Activated CD4-positive, alpha-beta T cell treated with anti-CD3 and anti-CD28 coated beads for 24 hours (primary cell): ENCODE data around the gene CWC27.

Experiments used
- DNase-seq, 2 donors: peaks; one replicate each; pipeline ENCODE4 v3.0.0-alpha.2; 2020; ENCODE audit warnings: low read depth in 2 of 2

Gene CWC27, protein sequence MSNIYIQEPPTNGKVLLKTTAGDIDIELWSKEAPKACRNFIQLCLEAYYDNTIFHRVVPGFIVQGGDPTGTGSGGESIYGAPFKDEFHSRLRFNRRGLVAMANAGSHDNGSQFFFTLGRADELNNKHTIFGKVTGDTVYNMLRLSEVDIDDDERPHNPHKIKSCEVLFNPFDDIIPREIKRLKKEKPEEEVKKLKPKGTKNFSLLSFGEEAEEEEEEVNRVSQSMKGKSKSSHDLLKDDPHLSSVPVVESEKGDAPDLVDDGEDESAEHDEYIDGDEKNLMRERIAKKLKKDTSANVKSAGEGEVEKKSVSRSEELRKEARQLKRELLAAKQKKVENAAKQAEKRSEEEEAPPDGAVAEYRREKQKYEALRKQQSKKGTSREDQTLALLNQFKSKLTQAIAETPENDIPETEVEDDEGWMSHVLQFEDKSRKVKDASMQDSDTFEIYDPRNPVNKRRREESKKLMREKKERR

DNA sequence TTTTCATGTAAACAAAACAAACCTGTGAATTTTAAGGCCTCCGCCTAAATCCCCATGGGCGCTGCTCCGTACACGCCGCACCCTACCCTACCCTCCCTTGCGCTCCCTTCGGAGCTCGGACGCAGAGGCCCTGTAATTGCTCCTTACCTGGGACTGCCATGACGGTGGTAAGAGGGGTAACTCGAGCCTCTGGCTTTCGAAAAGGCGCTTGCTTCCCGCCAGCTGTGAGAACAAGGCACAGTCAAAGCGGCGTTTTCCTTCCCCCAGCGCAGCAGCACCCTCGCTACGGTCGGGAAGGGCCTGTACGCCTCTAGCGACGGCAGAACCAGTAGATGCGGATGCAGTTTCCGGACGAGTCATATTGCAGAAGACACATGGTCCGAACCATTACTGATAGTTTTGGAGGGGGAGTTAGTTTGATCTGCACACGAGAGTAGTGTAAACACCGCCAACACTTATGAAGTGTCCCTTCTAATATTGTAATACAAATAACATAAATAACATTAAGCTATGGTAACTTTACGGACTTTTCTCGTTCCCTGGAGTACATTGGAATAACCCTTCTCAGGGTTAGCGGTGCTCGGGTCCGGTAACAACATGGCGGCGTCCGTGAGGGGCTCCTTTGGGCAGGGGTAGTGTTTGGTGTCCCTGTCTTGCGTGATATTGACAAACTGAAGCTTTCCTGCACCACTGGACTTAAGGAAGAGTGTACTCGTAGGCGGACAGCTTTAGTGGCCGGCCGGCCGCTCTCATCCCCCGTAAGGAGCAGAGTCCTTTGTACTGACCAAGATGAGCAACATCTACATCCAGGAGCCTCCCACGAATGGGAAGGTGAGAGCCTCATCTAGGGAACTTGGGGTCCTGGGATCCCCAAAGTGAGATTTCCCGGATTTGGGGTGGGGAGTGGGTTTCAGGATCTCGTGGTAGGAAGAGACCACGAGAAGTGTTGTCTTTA is at the start of gene CWC27, which contains the start of gene SREK1IP1:
TSS of gene CWC27 (plus strand) at position 573 of the 955 bp plus-strand sequence. CDS start at position 790, 217 bp downstream.
TSS of gene SREK1IP1 (minus strand) at position 334 of the 955 bp plus-strand sequence. CDS start at position 160, 174 bp downstream.
- DNase-seq = peak; percentile 58 to 59

DNA sequence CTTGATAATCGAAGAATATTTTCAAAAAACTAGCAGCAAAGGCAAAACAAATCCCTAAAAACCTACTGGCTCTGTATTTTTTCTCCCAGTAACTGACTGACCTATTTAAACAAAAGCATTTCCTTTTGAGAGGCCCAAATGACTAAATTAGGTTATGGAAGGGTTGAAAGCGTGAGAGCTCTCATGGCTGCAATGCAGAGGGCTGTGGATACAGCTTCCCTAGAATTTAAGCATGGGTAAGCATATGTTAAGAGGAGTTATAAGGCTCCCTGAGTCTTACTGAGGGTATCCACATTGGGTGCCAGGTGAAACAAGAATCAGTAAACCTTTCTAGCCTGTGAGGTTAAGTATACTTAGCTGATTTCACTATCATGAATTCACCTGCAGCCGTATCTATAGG is 46.1 kb upstream of the CWC27 start:
- no peak for DNase-seq

DNA sequence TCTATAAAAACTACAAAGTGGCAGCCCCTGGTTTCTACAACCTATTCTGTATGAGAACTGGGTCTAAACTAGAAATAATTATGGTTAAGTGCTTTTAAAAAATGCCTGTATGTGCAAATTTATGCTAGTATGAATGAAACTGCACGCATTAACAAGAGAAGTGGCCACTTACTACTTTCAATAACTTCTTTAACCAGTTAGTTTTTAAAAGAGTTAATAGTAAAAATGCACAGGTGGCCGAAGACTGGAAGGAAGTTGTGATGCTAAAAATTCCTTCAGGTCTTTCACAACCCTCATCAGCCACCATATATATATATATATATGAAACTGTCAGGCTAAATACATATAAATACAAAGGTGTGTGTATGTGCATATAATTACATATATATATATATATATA is 41.6 kb upstream of the CWC27 start:
- DNase-seq = no peak

DNA sequence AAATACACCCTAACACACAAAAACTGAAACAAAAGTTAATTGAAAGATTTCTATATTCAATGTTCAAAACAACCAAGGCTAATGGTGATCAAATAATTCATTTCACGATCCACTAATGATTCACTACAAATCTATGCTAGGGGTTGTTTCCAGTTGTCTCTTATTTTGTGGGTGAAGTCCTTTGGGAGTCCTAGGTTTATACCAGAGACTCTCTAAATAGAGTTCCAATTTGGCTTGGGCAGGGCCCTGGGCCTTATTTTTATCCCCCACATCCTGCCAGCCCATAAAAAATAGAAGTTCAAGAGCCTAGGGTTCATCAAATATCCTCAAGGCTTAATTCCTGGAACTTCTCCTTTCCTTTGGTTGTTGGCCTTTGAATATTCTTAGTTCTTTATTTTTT is 26.3 kb upstream of the CWC27 start:
- DNase-seq = no peak

DNA sequence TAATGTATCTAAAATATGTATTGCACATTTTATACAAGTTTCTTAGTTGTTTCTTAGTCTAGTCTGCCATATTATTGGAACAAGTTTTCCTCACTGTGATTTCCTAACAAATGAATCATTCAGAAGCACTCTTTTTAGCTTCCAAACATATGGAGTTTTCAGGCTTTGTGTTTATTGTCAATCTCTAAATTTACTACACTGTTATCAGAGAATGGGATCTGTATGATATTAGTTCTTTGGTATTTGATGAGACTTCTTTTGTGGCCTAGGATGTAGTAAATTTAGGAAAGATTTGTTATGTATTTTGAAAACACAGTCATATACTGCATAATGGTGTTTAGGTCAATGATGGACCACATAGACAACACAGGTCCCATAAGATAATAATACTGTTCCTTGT is 25.9 kb upstream of the CWC27 start:
- DNase-seq = no peak

DNA sequence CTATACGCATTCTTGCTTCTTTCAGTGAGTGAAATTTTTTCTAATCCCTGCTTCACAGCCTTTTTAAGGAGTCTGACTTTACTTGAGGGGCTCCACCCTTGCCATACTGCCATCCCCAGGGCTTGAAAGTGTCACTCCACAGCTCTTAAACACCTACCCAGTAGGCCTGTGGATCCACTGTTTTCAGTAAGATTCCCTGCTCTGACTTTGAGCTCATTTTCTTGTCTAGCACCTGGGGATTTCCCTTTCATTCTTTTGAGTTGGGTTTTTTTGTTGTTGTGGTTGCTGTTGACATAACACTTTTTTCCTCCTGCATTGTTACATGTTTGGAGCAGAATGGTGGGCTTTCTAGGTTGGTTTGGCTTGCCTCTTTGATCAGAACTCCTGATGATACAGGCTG is 23.8 kb upstream of the CWC27 start:
- no peak for DNase-seq

DNA sequence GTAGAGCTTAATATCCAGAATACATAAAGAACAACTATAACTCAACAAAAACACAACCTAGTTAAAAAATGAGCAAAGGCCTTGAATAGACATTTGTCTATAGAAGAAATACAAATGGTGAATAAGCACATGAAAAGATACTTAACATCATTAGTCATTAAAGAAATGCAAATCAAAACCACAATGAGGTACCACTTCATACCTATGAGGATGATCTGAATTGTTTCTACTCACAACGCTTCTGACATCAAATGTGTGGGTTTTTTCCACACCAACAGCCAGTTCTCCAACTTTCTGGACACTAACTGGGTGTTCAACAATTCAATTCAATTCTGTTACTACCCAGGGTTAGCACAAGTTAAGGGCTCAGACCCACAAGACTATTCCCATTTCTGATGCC is 22.3 kb upstream of the CWC27 start:
- DNase-seq = no peak

DNA sequence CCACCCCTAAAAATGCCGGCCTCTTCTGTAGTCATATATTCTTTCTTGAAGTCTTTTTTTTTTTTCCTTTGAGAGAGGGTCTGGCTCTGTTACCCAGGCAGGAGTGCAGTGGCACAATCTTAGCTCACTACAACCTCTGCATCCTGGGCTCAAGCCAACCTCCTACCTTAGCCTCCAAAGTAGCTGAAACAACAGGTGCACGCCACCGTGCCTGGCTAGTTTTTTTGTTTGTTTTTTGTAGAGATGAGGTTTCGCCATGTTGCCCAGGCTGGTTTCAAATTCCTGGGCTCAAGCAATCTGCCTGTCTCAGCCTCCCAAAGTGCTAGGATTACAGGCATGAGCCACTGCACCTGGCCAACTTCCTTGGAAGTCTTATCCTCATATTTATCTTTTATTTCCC is 19.3 kb upstream of the CWC27 start:
- DNase-seq = no peak

DNA sequence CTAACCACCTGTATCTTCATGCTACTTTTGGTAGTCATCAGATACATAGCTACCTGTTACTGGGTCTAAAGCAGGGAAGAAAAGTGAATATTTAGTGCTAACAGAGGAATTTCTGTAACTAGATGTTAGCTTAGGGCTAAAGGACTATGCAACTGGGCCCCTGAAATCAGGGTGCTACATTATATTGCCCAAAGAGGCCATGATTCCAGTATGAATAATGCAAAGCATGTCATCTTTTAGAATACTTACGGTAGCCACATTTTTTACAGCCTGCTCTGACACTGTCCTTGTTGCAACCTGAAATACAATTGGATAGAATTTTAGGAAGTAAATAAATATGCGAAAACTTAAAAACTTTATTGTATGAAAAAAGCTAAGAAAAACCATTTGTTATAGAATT is 14.7 kb upstream of the CWC27 start:
- DNase-seq = no peak

DNA sequence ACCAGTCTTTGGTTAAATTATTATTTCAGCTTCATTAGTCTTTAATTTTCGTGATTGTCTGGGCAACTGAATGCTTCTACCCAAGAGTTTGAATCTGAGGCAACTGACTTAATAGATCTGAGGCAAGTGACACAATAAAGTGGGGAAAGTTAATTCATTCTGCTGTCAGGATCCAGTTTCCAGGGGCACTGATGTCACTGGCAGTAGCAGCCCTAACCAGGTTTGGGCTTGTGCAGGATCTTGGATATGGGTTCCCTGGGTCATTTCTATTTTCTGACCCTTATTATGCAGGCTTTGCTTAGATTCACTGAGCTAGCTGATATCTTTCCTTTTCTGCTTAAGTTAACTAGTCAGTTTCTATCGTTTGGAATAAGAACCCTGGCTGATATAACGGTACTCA is 9.8 kb upstream of the CWC27 start:
- DNase-seq = no peak

DNA sequence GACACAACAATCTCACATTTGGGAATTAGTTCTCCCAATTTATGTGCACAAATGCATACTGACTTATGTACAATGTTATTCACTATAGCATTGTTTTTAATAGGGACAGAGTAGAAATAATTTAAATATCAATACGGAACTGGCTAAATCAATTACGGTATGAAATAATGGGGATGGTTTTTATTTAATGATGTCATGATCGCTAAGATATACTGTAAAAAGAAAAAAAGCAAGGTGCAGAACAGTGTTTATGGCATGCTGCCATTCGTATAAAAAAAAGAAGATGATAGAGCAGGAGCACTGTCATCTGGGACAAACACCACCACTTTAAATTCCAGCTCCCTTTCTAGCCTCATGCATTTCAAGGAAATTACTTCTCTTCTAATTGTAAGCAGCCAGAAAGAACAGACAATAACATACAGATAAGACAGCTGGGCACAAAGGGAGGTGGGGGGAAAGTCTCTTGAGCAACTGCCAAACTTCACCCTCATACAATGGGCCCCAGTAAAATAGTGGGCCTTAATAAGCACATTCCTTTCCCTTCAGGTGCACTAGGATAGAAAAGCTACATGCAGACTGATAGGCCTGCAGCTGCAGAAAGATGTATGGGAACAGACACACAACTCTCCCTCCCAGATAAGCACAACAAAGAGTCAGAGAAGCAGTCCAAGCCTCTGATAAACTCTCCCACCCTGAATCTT is 8.6 kb upstream of the CWC27 start:
- DNase-seq = no peak

DNA sequence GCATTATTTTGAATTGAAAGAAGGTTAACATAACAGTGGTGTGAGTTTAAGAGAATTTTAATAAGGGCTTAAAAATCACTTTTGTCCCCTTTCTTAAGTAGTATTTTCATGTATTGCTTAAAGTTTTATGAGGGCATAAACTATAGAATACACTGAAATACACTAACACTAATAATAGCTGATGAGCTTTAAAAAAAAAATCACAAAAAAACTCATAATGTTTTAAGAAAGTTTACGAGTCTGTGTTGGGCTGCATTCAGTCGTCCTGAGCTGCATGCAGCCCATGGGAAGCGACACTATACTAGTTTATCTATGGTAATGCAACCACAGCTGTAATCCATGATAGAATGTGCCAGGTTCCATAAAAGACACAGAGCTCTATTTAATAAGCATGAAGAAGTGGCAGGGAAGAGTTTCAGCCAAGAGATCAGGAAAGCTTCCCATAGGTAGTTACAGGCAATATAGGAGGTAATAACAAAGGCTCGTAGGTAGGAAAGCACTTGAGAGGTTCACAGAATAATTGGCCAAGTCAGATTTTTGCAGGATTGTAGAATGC is 4.7 kb upstream of the CWC27 start:
- DNase-seq = no peak

DNA sequence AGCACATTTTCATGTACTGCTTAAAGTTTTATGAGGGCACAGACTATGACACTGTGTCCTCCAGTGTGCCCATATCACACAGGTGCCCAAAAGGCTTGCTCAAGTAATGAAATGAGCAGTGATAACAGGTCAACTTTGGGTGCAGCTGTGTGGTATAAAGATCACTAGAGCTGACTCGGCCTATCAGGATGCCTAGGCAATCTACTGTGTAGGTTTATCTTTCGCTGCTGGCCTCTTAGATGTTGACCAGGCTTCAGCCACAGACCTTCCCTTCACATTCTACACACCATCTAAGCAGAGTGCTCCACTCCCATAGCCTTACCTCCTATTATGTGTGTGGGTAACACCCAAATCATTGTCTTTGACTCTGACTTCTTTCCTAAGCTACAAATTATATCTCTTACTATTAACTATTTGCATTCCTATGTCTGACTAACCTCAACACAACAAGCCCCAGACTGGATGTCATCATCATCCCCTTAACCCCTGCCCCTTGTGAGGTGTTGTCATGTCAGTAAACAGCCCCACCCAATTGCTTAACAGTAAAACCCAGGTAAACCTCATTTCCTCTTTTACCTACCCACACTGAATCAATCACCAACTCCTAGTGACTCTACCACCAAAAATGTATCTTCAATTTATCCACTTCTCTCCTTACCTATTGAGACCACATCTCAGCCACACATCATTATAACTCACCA is 2.8 kb upstream of the CWC27 start:
- DNase-seq = no peak

DNA sequence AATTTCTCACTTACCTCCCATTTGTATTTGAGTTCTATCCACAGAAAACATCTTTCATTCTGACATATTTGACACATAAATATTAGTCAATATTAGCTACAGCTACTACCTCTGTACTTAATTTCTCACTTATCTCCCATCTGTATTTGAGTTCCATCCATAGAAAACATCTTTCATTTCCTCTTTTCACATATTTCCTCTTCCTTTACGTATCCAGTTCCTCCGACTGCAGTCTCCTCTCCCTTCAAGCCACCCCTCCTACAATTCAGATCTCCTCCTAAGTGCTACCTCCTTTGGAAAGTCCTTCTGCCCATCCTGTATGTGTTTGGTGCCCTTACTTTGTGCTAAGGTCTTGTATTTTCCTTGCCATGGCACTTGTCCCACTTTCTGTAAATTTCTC is 1.8 kb upstream of the CWC27 start:
- no peak for DNase-seq

DNA sequence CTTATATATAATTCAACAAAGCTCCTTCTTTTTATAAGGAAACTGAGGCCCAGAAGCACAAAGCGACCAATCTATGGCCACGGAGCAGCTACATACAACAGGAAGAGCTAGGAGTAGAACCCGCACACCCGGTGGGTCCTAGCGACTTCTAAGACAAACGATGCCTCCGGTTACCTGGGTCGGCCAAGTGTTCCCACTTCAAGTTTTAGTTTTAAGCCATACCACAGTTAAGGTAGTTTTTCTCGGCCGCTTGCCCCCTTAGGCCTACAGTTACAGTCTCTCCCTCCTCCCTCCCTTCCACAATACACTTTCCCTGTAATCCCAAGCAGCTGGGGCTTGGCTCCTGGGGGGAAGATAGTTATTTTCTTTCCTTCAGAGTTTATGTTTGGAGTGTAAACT is 772 bp upstream of the CWC27 start:
- DNase-seq = peak in 1 of 2 donors; percentile 1

DNA sequence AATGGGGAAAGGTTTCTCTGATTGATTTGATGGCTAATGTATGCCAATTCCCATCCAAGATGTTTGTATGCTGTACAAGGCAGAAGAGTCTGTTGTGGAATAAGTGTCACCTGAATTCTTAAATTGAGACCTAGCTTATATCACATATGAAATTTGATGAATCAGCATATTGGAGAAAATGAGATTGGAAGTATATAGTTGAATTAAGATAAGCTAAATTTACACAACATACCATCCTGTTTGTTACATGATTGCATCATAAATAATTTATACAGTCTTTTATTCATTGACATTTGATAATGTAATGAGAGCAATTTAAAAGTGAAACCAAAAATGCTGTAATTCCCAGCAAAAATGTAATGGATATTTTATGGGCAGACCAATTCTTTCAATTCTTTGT is 1.1 kb downstream of the CWC27 start:
- DNase-seq = no peak

DNA sequence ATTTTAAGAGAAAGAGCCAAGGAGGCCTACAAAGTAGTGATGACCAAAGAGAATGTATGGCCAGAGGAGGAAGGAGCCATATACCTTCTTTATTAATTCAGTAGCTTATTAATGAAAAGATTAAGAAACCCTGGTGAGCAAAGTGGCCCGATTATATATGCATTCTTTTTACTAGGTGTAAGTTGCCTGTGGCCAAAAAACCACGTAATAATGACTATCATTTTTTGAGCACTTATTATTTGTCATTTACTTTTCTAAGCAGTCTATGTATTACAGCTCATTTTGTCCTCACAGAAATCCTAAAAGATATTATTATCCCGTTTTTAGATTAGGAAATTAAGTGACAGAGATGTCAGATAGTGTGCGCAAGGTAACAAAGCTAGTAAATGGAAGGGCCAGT is 3.0 kb downstream of the CWC27 start:
- DNase-seq = no peak

DNA sequence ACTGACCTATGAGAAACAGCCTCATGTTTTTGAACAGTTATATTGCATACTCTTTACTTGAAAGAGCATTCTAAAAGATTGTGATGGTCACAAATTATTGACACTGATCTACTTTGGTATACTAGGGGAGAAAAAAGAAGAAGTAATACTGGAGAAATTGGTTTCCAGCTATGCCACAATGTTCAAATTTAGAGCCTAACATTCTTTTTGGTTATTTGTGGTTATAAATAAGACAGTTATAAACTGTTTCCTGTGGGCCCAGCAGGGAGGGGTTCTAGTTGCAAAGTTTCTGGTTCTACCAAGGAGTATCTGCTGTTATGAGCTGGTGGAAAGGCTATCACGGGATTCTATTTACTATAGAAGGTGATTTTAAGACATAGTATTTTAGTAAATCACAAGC is 4.8 kb downstream of the CWC27 start:
- no peak for DNase-seq

DNA sequence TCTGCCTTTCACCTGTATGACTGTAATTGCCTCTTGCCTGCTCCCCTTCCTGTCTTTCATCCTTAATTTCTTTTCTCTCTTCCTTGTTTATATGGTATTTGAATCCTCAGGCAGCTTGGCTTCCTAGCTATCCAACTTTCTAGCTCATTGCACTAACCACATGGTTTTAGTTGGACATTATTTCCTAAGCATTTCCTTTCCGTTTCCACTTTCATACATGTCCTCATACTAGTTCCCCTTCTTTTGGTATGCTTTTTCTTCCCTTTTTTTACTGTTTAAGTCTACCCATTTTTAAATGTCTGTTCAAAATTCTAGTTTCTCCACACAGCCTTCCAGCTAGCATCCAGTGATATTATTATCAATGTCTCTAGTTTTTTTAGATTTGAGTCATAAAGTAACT is 6.6 kb downstream of the CWC27 start:
- DNase-seq = no peak

DNA sequence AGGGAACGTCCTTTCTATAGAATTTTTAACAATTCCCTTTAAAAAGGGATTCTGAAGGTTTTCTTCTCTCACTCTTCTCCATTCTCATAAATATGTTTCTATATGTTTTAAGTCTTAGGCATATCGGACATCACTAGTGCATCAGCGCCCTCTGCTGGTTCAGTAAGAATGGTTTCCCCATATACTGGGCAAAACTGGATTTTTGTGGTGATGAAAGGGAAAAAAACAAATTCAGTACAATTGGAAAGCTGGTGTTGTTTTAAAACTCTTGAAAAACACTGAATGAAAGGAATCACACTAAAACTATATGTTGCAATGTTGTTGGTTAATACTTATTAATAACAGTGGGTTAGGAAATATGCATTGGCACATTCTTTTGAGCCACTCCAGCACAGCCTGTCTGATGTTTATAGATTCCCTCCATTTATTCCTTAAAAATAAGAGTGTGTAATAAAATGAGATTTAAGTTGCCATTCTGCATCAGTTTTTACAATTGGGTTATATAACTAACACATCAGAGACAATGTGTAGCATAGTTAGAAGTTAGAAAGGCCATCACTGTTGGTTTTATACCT is 15.8 kb downstream of the CWC27 start:
- DNase-seq = peak; percentile 55 to 59

DNA sequence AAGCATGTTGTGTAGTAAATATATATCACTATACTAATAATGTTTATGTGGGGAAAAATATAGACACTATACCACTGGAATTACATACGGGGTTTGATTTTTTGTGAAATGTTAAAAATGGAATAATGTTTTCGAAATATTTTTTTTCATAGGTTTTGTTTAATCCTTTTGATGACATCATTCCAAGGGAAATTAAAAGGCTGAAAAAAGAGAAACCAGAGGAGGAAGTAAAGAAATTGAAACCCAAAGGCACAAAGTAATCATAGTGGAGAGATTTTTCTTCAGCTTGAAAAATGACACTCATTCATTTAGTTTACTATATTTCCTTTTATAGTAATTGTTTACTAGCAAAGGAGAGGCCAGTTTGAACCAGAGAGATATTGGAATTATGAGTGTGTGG is 17.6 kb downstream of the CWC27 start:
- DNase-seq = no peak
